MM.1S (cell line): ENCODE measurements around the gene PCDHA4.
"Not testable (repeated sequence)": the region's sequence is repeated elsewhere in the genome, so short reads cannot be mapped to it uniquely, and the experiment has no call there.

Experiments used
- DNase-seq: peaks from one replicate; pipeline ENCODE4 v3.0.0-alpha.2; 2015
- H2AFZ ChIP-seq: fragments of 300-600 bp; sonication (generic); 2 replicates; pipeline ENCODE4 v1.6.0; 2016; ENCODE audit warnings: antibody characterized with exemption, low read length
- H3F3A ChIP-seq: fragments of 300-600 bp; sonication (generic); 2 replicates; pipeline ENCODE4 v1.6.1; 2016; ENCODE audit warnings: mild to moderate bottlenecking, antibody characterized with exemption, low read length, moderate library complexity, mixed read lengths; ENCODE audit not compliant: insufficient read depth
- H3K27ac ChIP-seq: fragments of 300-600 bp; sonication (generic); 2 replicates; pipeline ENCODE4 v1.5.1; 2016; ENCODE audit warnings: mild to moderate bottlenecking, low read length
- H3K27me3 ChIP-seq: fragments of 300-600 bp; sonication (generic); replicated peaks from 2 replicates; pipeline ENCODE4 v1.6.0; 2016; ENCODE audit warnings: low read length; ENCODE audit not compliant: insufficient read depth
- H3K36me3 ChIP-seq: fragments of 300-600 bp; sonication (generic); replicated peaks from 2 replicates; pipeline ENCODE4 v1.6.1; 2016; ENCODE audit warnings: mild to moderate bottlenecking, low read length, mixed read lengths; ENCODE audit not compliant: insufficient read depth
- H3K4me1 ChIP-seq: fragments of 300-600 bp; sonication (generic); 2 replicates; pipeline ENCODE4 v1.6.1; 2016; ENCODE audit warnings: low read length, mixed read lengths
- H3K4me2 ChIP-seq: fragments of 300-600 bp; sonication (generic); 2 replicates; pipeline ENCODE4 v1.6.0; 2016; ENCODE audit warnings: low read depth, low read length
- H3K4me3 ChIP-seq: fragments of 300-600 bp; sonication (generic); 2 replicates; pipeline ENCODE4 v1.5.1; 2016; ENCODE audit warnings: low read length, mixed read lengths
- H3K79me2 ChIP-seq: fragments of 300-600 bp; sonication (generic); 2 replicates; pipeline ENCODE4 v1.6.1; 2016; ENCODE audit warnings: mixed run types, low read length, mixed read lengths
- H3K9ac ChIP-seq: fragments of 300-600 bp; sonication (generic); 2 replicates; pipeline ENCODE4 v1.6.1; 2016; ENCODE audit warnings: low read length, mixed read lengths
- H3K9me2 ChIP-seq: fragments of 300-600 bp; sonication (generic); replicated peaks from 2 replicates; pipeline ENCODE4 v1.6.1; 2016; ENCODE audit warnings: mild to moderate bottlenecking, low read length, mixed read lengths; ENCODE audit not compliant: insufficient read depth
- H3K9me3 ChIP-seq: fragments of 300-600 bp; sonication (generic); replicated peaks from 2 replicates; pipeline ENCODE4 v1.6.1; 2016; ENCODE audit warnings: mild to moderate bottlenecking, low read length, mixed read lengths; ENCODE audit not compliant: insufficient read depth
- H4K20me1 ChIP-seq: fragments of 300-600 bp; sonication (generic); 2 replicates; pipeline ENCODE4 v1.6.1; 2016; ENCODE audit warnings: mild to moderate bottlenecking, low read length, moderate library complexity, mixed read lengths; ENCODE audit not compliant: insufficient read depth
- CTCF ChIP-seq: fragments of 300-600 bp; sonication (generic); IDR thresholded peaks from 2 replicates; pipeline ENCODE4 v1.5.1; 2016; ENCODE audit warnings: antibody characterized with exemption, low read length, mixed read lengths
- EZH2 ChIP-seq: fragments of 300-600 bp; sonication (generic); optimal IDR thresholded peaks from 2 replicates; pipeline ENCODE3; 2017; ENCODE audit warnings: low read depth, mild to moderate bottlenecking, antibody characterized with exemption, low read length, mixed read lengths
- EZH2phosphoT487 ChIP-seq: fragments of 300-600 bp; sonication (generic); IDR thresholded peaks from 2 replicates; pipeline ENCODE4 v1.6.1; 2018; ENCODE audit warnings: antibody characterized with exemption, low read length

Gene PCDHA4

DNA sequence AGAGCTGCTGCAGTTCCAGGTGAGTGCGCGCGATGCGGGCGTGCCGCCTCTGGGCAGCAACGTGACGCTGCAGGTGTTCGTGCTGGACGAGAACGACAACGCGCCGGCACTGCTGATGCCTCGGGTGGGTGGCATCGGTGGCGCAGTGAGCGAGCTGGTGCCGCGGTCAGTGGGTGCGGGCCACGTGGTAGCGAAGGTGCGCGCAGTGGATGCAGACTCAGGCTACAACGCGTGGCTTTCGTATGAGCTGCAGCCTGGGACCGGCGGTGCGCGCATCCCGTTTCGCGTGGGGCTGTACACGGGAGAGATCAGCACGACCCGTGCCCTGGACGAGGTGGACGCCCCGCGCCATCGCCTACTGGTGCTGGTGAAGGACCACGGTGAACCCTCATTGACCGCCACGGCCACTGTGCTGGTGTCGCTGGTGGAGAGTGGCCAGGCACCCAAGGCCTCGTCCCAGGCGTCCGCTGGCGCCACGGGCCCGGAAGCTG is 4.0 kb upstream of the PCDHA4 start:
- H3K9ac ChIP-seq = no peak overlapping the region
- no peak overlapping the region for H3K4me2 ChIP-seq
- no peak overlapping the region for H3K27ac ChIP-seq
- TF ChIP-seq CTCF = no peak
- no peak for TF ChIP-seq EZH2
- no peak for TF ChIP-seq EZH2phosphoT487
- H3K9me3 ChIP-seq = no peaks in the 10 kb centered on the region
- no peaks in the 10 kb centered on the region for H3K36me3 ChIP-seq
- H3K79me2 ChIP-seq = no peaks in the 10 kb centered on the region
- no peaks in the 10 kb centered on the region for H3K4me1 ChIP-seq
- no peak for DNase-seq
- H4K20me1 ChIP-seq = no peaks in the 10 kb centered on the region
- no peaks in the 10 kb centered on the region for H3F3A ChIP-seq
- no peaks in the 10 kb centered on the region for H3K27me3 ChIP-seq
- no peak overlapping the region for H2AFZ ChIP-seq
- H3K4me3 ChIP-seq = no peak overlapping the region
- no peaks in the 10 kb centered on the region for H3K9me2 ChIP-seq

- not testable (repeated sequence) for H3K9me2 ChIP-seq, H3K79me2 ChIP-seq, H3F3A ChIP-seq, H3K4me2 ChIP-seq, H2AFZ ChIP-seq, H3K9ac ChIP-seq, H4K20me1 ChIP-seq, H3K9me3 ChIP-seq, H3K27me3 ChIP-seq, H3K4me1 ChIP-seq, H3K27ac ChIP-seq, H3K4me3 ChIP-seq, DNase-seq, H3K36me3 ChIP-seq
Measured at GRCh38 chr5:140808241-140808888, 1.5 kb downstream of the PCDHA4 start.

DNA sequence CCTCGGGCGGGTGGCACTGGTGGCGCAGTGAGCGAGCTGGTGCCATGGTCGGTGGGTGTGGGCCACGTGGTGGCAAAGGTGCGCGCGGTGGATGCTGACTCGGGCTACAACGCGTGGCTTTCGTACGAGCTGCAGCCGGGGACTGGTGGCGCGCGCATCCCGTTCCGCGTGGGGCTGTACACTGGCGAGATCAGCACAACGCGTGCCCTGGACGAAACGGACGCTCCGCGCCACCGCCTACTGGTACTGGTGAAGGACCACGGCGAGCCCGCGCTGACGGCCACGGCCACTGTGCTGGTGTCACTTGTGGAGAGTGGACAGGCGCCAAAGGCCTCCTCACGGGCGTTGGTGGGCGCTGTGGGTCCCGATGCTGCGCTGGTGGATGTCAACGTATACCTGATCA is 2.0 kb downstream of the PCDHA4 start:
- Histone ChIP-seq H3K27ac (no peak overlapping the region), H3K4me3 (no peak overlapping the region), H3K79me2 (no peaks in the 10 kb centered on the region), H3K9me3 (no peaks in the 10 kb centered on the region), H3K9ac (no peak overlapping the region), H3K27me3 (no peaks in the 10 kb centered on the region), H3K4me1 (no peaks in the 10 kb centered on the region), H4K20me1 (no peaks in the 10 kb centered on the region), H2AFZ (no peak overlapping the region), H3K4me2 (no peak overlapping the region), H3K36me3 (no peaks in the 10 kb centered on the region), H3K9me2 (no peaks in the 10 kb centered on the region), H3F3A (no peaks in the 10 kb centered on the region)
- no peak for DNase-seq
- no peak for TF ChIP-seq CTCF
- no peak for TF ChIP-seq EZH2
- TF ChIP-seq EZH2phosphoT487 = no peak

DNA sequence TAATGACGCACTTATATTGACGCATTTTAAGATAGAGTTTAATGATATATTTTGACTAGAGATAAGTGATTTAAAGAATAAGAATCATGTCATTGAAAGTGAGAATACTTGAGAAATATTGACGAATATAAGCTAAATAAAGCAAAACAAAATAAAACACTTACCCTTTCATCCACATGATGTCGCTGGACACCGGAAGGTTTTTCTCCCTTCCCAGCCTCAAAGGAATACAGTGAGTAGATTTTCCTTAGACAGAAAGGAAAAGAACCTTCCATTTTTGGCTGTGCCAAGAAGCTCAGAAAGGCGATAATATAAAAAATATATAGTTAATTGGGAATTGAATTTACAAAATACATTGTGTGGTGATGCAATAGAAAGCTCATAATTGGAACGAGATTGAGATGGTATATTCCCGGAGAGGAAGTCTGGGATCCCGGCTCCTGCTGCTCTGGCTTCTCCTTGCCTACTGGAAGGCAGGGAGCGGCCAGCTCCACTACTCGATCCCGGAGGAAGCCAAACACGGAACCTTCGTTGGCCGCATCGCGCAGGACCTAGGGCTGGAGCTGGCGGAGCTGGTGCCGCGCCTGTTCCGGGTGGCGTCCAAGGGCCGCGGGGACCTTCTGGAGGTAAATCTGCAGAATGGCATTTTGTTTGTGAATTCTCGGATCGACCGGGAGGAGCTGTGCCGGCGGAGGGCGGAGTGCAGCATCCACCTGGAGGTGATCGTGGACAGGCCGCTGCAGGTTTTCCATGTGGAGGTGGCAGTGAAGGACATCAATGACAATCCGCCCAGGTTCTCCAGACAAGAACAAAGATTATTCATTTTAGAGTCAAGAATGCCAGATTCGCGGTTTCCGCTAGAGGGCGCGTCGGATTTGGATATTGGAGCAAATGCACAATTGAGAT is 14.8 kb downstream of the PCDHA4 start, which contains the start of gene PCDHA5:
Gene PCDHA5 (plus strand): TSS at position 239 of the 906 bp plus-strand sequence.
- TF ChIP-seq EZH2 (no peak), EZH2phosphoT487 (no peak), CTCF (peak; percentile 42)
- no peak within 1 kb of the TSS for H3K9ac ChIP-seq

More for the DNA sequence above, 14.8 kb downstream of the PCDHA4 start, which contains the start of gene PCDHA5:
- DNase-seq = no peak
- H3K4me3 ChIP-seq = no peak within 1 kb of the TSS
- H3F3A ChIP-seq = no peaks in the 10 kb centered on the region
- H2AFZ ChIP-seq = no peak within 1 kb of the TSS
- H3K9me2 ChIP-seq = no peaks in the 10 kb centered on the region
- H3K4me2 ChIP-seq = no peak within 1 kb of the TSS
- no peak within 1 kb of the TSS for H3K27ac ChIP-seq
- no peaks in the 10 kb centered on the region for H3K4me1 ChIP-seq
- no peaks in the 10 kb centered on the region for H3K36me3 ChIP-seq
- no peaks in the 10 kb centered on the region for H3K9me3 ChIP-seq
- H3K27me3 ChIP-seq = no peaks in the 10 kb centered on the region
- H4K20me1 ChIP-seq = no peaks in the 10 kb centered on the region
- H3K79me2 ChIP-seq = no peaks in the 10 kb centered on the region
